ENCODE measurements around the gene GATC. TPM values are rescaled to one million over a fixed set of nuclear protein-coding genes. Genes with fewer than 3 reads are reported as not detected.

Gene GATC
- total RNA-seq, 1 donor from 2014 or later: 21.1 TPM

DNA sequence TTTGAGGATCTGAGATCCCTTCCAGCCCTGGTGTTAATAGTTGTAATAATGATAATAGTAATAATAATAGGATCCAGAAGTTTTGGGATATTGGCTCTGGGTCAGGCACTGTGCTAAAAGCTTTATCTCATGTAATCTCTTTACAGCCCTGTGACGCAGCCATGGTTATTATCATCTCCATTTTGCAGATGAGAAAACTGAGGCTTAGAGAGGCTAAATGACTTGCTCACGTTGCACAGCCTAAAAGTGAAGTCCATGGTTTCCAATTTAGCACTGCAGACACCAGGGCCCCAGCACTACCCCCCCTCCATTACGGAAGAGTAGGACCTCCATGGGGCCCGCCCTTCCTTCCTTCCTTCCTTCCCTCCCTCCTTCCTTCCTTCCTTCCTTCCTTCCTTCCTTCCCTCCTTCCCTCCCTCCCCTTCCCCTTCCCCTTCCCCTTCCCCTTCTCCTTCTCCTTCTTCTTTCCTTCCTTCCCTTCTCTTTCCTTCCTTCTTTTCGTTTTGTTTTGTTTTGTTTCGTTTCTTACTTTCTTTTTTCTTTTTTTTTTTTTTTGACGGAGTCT is 23.3 kb upstream of the GATC start:
- Mint-ChIP-seq H3K4me1 (ENCODE audit: unreplicated experiment) (no peaks in the 10 kb centered on the region), H3K4me3 (ENCODE audit: unreplicated experiment) (no peak overlapping the region), H3K27me3 (ENCODE audit: unreplicated experiment) (no peaks in the 10 kb centered on the region), H3K9me3 (ENCODE audit: unreplicated experiment) (no peaks in the 10 kb centered on the region), H3K36me3 (ENCODE audit: unreplicated experiment) (no peaks in the 10 kb centered on the region), H3K27ac (ENCODE audit: unreplicated experiment) (no peak overlapping the region)
- TF ChIP-seq, protein P1, sequence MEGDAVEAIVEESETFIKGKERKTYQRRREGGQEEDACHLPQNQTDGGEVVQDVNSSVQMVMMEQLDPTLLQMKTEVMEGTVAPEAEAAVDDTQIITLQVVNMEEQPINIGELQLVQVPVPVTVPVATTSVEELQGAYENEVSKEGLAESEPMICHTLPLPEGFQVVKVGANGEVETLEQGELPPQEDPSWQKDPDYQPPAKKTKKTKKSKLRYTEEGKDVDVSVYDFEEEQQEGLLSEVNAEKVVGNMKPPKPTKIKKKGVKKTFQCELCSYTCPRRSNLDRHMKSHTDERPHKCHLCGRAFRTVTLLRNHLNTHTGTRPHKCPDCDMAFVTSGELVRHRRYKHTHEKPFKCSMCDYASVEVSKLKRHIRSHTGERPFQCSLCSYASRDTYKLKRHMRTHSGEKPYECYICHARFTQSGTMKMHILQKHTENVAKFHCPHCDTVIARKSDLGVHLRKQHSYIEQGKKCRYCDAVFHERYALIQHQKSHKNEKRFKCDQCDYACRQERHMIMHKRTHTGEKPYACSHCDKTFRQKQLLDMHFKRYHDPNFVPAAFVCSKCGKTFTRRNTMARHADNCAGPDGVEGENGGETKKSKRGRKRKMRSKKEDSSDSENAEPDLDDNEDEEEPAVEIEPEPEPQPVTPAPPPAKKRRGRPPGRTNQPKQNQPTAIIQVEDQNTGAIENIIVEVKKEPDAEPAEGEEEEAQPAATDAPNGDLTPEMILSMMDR (IDR thresholded peaks at IDR 0.05): no peak
- no peak for DNase-seq (ENCODE audit: extremely low spot score, unreplicated experiment)

GRCh38 chr12:120425797-120426196 is 20.4 kb upstream of the GATC start:
- no peaks in the 10 kb centered on the region for H3K9me3 Mint-ChIP-seq (ENCODE audit: unreplicated experiment)
- H3K27me3 Mint-ChIP-seq (ENCODE audit: unreplicated experiment): no peaks in the 10 kb centered on the region
- TF ChIP-seq, protein P1 (IDR thresholded peaks at IDR 0.05): no peak
- H3K4me3 Mint-ChIP-seq (ENCODE audit: unreplicated experiment): no peak overlapping the region
- no peak for DNase-seq (ENCODE audit: extremely low spot score, unreplicated experiment)
- H3K36me3 Mint-ChIP-seq (ENCODE audit: unreplicated experiment): no peaks in the 10 kb centered on the region
- H3K4me1 Mint-ChIP-seq (ENCODE audit: unreplicated experiment): peaks cover 1% of the 10 kb centered on the region
- H3K27ac Mint-ChIP-seq (ENCODE audit: unreplicated experiment): no peak overlapping the region

DNA sequence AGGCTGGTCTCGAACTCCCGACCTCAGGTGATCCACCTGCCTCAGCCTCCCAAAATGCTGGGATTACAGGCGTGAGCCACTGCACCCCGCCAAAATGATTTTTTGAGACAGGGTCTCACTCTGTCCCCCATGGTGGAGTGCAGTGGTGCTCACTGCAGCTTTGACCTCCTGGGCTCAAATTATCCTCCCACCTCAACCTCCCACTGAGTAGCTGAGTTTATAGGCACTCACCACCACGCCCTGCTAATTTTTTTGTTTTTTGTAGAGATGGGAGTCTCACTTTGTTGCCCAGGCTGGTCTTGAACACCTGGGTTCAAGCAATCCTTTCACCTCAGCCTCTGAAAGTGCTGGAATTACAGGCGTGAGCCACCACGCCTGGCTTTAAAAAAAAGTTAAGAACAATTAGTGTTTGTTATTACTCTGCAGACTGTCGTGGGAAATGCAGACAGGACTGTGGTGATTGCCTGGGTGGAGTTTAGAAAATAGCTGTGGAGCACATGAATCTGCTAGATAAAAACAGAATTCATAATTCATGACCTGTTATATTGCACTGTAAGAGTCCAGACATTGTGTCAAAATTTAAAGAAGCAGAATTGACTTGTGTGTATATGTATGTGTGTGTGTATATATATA is 17.5 kb upstream of the GATC start:
- TF ChIP-seq, protein P1 (IDR thresholded peaks at IDR 0.05): no peak
- no peaks in the 10 kb centered on the region for H3K27me3 Mint-ChIP-seq (ENCODE audit: unreplicated experiment)
- no peak overlapping the region for H3K27ac Mint-ChIP-seq (ENCODE audit: unreplicated experiment)
- DNase-seq (ENCODE audit: extremely low spot score, unreplicated experiment): no peak
- no peaks in the 10 kb centered on the region for H3K36me3 Mint-ChIP-seq (ENCODE audit: unreplicated experiment)
- H3K4me1 Mint-ChIP-seq (ENCODE audit: unreplicated experiment): peaks cover 1% of the 10 kb centered on the region
- no peak overlapping the region for H3K4me3 Mint-ChIP-seq (ENCODE audit: unreplicated experiment)
- H3K9me3 Mint-ChIP-seq (ENCODE audit: unreplicated experiment): no peaks in the 10 kb centered on the region

DNA sequence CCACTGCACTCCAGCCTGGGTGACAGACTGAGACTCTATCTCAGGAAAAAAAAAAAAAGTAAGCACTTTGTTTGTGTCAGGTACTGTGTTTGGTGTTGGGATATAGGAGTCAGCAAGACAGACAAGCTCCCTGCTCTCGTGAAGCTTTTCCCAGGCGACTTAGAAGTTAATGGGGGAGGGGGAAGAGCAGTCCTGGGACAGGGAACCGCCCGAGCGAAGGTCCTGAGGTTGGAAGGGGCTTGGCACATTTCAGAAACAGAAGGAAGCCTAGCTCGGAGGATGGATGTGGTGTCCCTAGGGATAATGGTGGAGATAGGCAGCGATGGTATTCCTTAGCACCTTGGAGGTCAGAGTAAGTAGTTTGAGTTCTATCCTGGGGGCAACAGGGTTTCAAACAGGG is 16.9 kb upstream of the GATC start:
- no peaks in the 10 kb centered on the region for H3K9me3 Mint-ChIP-seq (ENCODE audit: unreplicated experiment)
- H3K36me3 Mint-ChIP-seq (ENCODE audit: unreplicated experiment): no peaks in the 10 kb centered on the region
- no peak overlapping the region for H3K4me3 Mint-ChIP-seq (ENCODE audit: unreplicated experiment)
- TF ChIP-seq, protein P1 (IDR thresholded peaks at IDR 0.05): no peak
- peaks cover 1% of the 10 kb centered on the region for H3K4me1 Mint-ChIP-seq (ENCODE audit: unreplicated experiment)
- no peak overlapping the region for H3K27ac Mint-ChIP-seq (ENCODE audit: unreplicated experiment)
- no peaks in the 10 kb centered on the region for H3K27me3 Mint-ChIP-seq (ENCODE audit: unreplicated experiment)
- no peak for DNase-seq (ENCODE audit: extremely low spot score, unreplicated experiment)

- Mint-ChIP-seq H3K27me3 (ENCODE audit: unreplicated experiment) (no peaks in the 10 kb centered on the region), H3K4me1 (ENCODE audit: unreplicated experiment) (peaks cover 8% of the 10 kb centered on the region), H3K4me3 (ENCODE audit: unreplicated experiment) (no peak overlapping the region), H3K27ac (ENCODE audit: unreplicated experiment) (no peak overlapping the region), H3K9me3 (ENCODE audit: unreplicated experiment) (no peaks in the 10 kb centered on the region), H3K36me3 (ENCODE audit: unreplicated experiment) (no peaks in the 10 kb centered on the region)
- no peak for DNase-seq (ENCODE audit: extremely low spot score, unreplicated experiment)
- TF ChIP-seq, protein P1 (IDR thresholded peaks at IDR 0.05): no peak
Measured at GRCh38 chr12:120432772-120433525, 13.3 kb upstream of the GATC start.

All from osteocyte (in vitro differentiated cells).